GM19397 (cell line): Measurements from ENCODE around the gene SMYD3.

Experiments
- ATAC-seq: cut with Tn5 transposase; IDR thresholded peaks from one replicate; pipeline ENCODE4 v1.9.1; 2021; ENCODE audit warnings: mild to moderate bottlenecking, moderate library complexity; ENCODE audit not compliant: unreplicated experiment

Gene SMYD3

DNA sequence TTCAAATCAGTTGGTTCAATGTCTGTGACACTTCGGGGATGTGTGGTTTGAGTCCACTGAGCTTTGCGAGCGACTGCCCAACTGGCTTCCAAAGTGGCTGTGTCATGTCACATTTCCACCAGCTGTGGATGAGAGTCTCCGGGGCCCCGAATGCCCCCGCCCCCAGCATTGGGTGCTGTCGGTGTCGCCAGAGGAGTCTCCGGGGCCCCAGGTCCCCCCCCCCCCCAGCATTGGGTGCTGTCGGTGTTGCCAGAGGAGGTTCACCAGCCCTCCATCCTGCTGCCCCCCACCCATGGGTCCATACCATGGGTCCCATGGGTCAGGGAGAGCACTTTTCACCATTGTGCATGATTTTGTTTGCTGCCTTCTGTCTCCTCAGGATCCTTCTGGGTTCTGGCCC, 9.0 kb upstream of the SMYD3 start:
- no peak for ATAC-seq

- ATAC-seq: no peak
Observed at GRCh38 chr1:246515390-246516005, 8.4 kb upstream of the SMYD3 start.

DNA sequence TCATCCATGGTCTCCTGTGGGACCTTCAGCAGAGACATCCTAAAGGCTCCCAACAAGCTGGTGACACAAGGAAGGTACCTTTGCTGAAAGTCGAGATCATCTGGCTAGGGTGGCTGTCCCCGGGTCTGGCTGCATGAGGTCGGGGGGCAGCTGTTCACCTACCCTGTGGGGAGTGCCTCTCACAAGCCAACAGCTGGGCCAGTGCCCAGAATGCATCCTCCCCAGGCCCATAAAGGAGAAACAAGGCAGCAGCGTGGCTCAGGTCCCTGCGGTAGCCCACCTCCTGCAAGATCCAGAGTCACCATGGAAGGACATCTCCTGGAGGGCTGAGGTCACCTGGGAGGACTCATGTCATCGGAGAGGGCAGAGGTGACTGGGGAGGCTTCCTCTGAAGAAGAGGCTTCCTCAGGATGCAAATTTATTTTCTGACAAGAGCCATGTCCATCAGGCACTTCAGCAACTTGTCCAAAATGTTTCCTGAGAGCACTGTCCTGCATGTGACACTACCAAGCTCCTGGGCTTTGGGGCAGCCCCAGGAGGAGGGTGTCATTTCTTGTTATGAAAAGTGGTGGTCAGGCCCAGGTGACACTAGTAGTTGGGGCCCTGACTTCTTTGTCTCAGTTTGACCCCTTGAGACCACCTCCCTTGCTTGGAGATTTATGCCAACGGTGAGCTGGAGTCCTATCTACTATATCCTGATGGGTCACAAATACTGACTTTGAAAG, 6.7 kb upstream of the SMYD3 start:
- ATAC-seq: no peak

DNA sequence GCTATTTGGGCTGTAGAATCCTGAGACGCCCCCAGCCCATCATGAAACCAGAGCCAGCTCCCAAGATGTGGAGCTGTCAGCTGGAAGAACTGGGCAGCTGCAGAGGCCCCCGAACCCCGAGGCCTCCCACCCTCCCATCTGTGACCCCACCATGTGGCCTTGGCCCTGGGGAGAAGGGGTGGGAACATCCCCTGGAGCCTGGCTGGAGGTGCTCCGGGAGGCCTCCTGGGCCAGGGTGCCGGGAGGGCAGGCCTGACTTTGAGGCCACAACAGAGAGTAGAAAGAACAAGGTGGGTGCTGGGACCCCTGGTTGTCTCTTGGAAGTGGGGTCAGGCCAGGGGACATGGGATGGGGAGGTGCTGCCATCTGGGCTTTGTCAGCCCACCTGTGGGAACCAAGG, 6.0 kb upstream of the SMYD3 start:
- ATAC-seq: no peak

DNA sequence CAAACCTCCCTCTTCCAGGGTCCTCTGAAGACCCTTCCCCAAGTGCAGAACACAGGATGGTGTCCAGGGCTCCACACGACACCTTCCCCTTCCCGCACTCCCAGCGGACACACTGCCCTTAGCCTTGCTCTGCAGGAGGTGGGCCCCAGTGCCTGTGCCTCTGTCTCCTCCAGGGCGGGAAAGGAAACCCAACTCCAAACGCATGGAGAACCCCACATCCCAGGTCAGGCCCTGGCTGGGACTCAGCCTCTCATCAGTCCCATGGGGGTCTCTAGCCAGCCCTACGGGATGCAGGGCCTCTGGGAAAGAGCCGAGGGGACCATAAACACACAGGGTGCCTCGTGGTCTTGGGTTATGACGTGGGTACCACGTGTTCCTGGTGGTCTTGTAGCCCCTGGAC, 5.6 kb upstream of the SMYD3 start:
- ATAC-seq: no peak

DNA sequence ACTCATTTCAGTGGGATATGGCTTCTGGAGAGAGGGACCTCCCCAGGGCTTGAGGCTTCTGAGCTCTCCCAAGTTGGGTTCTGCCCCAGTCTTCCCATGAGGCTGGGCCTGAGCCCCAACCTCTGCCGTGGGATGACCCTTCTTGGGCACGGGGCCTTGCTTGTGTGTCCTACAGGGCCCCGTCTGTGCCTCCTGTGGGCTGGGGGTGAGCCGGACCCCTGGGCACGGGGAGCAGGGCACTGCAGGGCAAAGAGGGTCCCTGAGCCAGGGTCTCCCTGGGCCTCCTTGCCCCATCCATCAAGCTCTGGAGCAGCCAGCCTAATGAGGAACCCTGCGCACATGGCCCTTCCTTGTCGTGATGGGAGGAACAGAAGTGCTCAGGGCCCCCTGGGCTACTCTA, 5.2 kb upstream of the SMYD3 start:
- ATAC-seq: no peak

DNA sequence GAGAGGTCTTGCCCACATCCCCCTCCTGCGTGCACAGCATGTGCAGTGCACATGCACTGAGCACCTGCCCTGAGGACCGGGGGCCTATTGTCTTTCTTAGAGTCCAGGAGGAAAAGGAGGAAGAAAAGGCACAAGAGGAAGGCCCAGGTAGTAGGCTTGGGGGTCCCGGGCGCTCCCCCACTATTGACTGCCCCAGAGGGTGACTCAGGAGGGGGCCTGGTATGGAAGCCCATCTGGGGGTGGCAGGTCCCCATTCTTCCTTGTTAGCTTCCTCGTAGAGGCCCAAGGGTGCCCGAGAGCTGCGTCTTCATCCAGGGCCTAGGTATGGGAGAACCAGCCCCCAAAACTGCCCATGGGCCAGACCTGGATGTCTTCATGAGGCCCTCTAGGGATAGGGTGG, 4.1 kb upstream of the SMYD3 start:
- no peak for ATAC-seq

- ATAC-seq: no peak
Observed at GRCh38 chr1:246510147-246511030, 3.3 kb upstream of the SMYD3 start.

- no peak for ATAC-seq
Observed at GRCh38 chr1:246508897-246509688, 2.0 kb upstream of the SMYD3 start.

GRCh38 chr1:246506367-246506673, 759 bp downstream of the SMYD3 start:
- no peak for ATAC-seq

- ATAC-seq: no peak
Observed at GRCh38 chr1:246503341-246503740, 3.7 kb downstream of the SMYD3 start.

GRCh38 chr1:246497331-246497915, 9.7 kb downstream of the SMYD3 start:
- ATAC-seq: no peak

- ATAC-seq: no peak
Observed at GRCh38 chr1:246492611-246493245, 14.4 kb downstream of the SMYD3 start.

DNA sequence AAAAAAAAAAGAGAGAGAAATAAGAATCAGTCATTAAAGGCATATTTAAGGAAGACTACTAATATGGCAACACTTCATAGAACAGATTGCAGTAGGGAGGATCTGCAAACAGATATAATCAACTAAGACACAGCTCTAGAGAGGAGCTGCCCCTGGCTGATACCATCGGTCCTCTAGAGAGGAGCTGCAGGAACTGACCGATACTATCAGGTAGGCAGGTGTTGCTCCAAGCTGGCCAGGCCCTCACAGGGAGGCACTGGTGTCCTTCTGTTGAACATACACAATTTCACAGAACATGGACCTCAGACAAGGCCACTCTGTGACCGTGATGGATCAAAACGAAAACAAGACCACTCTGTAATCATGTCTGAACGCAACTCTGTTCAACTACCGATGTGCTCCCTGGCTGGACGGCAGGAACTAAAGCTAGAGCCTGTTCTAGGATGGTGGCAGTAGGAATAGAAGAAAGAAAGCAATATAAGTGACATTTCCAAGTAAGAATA, 15.5 kb downstream of the SMYD3 start:
- no peak for ATAC-seq

- ATAC-seq: no peak
Observed at GRCh38 chr1:246488674-246489073, 18.4 kb downstream of the SMYD3 start.

GRCh38 chr1:246483569-246483933, 23.5 kb downstream of the SMYD3 start:
- no peak for ATAC-seq

DNA sequence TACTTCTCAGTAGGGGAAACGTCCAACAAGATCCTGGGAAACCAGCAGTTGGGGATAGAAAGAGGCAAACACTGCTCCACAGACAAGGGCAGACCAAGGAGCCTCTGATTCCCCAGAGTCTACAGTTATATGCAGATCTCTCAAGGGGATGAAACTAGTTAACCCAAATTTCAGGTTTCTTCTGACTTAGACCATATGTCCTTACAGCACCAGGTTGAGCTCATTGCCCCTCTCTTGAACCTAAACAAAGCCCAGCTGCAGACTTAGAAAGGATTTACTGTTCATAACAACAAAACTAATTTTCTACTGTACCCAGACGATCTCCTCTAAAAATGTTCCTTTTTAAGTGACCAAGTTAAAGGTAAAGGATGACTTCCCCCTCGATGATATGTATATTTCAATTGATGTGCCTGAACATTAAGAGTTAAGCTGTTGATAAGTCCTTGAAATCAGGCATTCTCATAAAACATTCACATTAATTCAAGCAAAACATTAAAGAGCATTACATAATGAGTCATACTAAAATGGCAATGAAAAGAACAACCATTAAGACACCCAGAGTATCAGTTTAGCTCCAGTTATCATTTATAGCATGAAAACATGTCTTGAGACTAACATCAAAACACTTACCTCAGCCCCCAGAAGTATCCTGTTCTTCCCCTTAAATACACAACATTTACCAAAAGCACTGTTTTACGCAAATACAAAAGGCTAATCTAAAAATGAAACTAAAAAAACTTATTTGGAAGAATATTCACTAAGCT, 24.1 kb downstream of the SMYD3 start:
- ATAC-seq: no peak

DNA sequence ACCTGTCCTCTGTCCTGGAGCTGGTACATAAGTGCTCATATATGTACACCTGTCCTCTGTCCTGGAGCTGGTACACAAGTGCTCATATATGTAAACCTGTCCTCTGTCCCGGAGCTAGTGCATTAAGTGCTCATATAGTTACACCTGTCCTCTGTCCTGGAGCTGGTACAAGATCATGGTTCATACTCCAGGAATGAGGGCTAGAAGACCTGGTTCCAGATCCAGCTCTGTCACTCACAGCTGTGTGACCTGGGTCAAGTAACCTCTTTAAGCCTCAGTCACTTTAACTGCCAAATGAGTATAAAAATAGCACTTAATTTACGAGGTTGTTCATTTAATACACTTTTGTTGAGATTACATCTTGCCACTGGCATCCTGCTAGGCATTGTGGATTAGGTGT, 28.0 kb downstream of the SMYD3 start:
- ATAC-seq: no peak

DNA sequence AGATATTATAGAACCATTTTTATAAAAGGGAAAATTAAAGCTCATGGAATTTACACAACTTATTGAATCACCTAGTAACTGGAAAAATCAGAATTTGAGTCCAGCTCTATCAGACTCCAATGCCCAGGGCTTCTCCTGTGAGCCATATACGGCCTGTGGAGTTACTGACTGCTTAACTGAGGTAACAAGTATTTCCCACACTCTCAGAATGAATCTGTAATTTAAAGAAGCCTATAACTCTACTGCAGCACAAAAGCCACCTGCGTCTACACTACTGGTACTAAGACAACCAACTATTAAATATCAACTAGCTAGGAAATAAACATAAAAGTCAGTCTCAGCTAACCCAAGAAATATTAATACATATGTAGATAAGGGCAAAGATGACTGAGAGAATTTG, 29.4 kb downstream of the SMYD3 start:
- ATAC-seq: no peak

GRCh38 chr1:246476771-246477170, 30.3 kb downstream of the SMYD3 start:
- ATAC-seq: no peak
